K562 (cell line): ENCODE data around the gene CHORDC1. TPM values are rescaled to one million over a fixed set of nuclear protein-coding genes. Genes with fewer than 3 reads are reported as not detected.

Source experiments
- ATAC-seq: fragments of 200-7000 bp; cut with Tn5 transposase; 3 replicates; pipeline ENCODE4 v1.9.1; 2020; ENCODE audit warnings: moderate library complexity
- BruUV-seq: library from RNA; stranded (reverse); fragments of 400-500 nt; replicated peaks from 2 replicates; lab custom pipeline; 2021; lab: Mats Ljungman, UMichigan
- CTCF ChIA-PET: fragments of 300-600 bp; formaldehyde crosslinking; extraction: SDS; loops from one replicate; lab custom pipeline; 2021; ENCODE audit warnings: low intra/inter-chr PET ratio; lab: Yijun Ruan, JAX
- POLR2A ChIA-PET: fragments of 300-600, 350-650 bp; sonication (Branson Sonifier 250); formaldehyde crosslinking; extraction: SDS; loops from one replicate; lab custom pipeline; 2021; ENCODE audit warnings: antibody characterized with exemption, inconsistent platforms; lab: Yijun Ruan, JAX
- DNase-seq, 4 experiments: peaks; one replicate each; pipeline versions ENCODE4 v3.0.0 to v3.0.0-alpha.2; 2011 to 2018; ENCODE audit warnings: low spot score in 3 of 4, mixed read lengths in 3 of 4; ENCODE audit errors: extremely low read depth in 1 of 4
- FAIRE-seq: peaks from 2 replicates; lab custom pipeline; 2011; peaks lifted over from hg19 to GRCh38; lab: Jason Lieb, UNC
- H2AFZ ChIP-seq: 2 replicates; pipeline ENCODE4 v1.6.0; 2011; ENCODE audit warnings: low read depth, low read length, control low read depth, inconsistent platforms
- H3K27ac ChIP-seq: fragments of 200-600 bp; 3 replicates; pipeline ENCODE4 v1.8.0; 2011; ENCODE audit warnings: low read depth, mild to moderate bottlenecking, control low read depth, inconsistent platforms, low read length, moderate library complexity, mixed read lengths; ENCODE audit errors: extremely low read depth
- H3K27me3 ChIP-seq, 2 experiments: fragments of 300-600 bp in 1 of 2; 2 replicates in 1 of 2; 3 replicates in 1 of 2; pipeline versions ENCODE4 v1.6.0 to v1.8.0; 2011; ENCODE audit warnings: inconsistent platforms in 2 of 2, low read length in 2 of 2, mild to moderate bottlenecking in 1 of 2, mixed read lengths in 1 of 2, moderate library complexity in 1 of 2; ENCODE audit not compliant: control insufficient read depth in 2 of 2, insufficient read depth in 2 of 2
- H3K36me3 ChIP-seq: fragments of 300-600 bp; 3 replicates; pipeline ENCODE4 v1.8.0; 2011; ENCODE audit warnings: mild to moderate bottlenecking, low read length, inconsistent platforms; ENCODE audit not compliant: control insufficient read depth, insufficient read depth
- H3K4me1 ChIP-seq, 2 experiments: fragments of 200-600 bp in 1 of 2; replicated peaks in 1 of 2; 2 replicates in 1 of 2; 3 replicates in 1 of 2; pipeline versions ENCODE4 v1.5.1 to v1.8.0; 2011; ENCODE audit warnings: inconsistent platforms in 2 of 2, low read length in 2 of 2, mild to moderate bottlenecking in 1 of 2, mixed read lengths in 1 of 2, moderate library complexity in 1 of 2; ENCODE audit not compliant: control insufficient read depth in 2 of 2, insufficient read depth in 2 of 2
- H3K4me2 ChIP-seq: 2 replicates; pipeline ENCODE4 v1.6.1; 2011; ENCODE audit warnings: low read length, control low read depth, inconsistent platforms, mixed read lengths; ENCODE audit not compliant: insufficient read depth
- H3K4me3 ChIP-seq: fragments of 200-600 bp; sonication (generic), shearing (Covaris generic); 2 replicates; pipeline ENCODE4 v1.5.1; 2016; ENCODE audit warnings: control low read depth, inconsistent platforms
- H3K79me2 ChIP-seq: fragments of 200-600 bp; 3 replicates; pipeline ENCODE4 v1.8.0; 2011; ENCODE audit warnings: low read length, inconsistent platforms; ENCODE audit not compliant: control insufficient read depth, insufficient read depth
- H3K9ac ChIP-seq, 2 experiments: 2 replicates each; pipeline versions ENCODE4 v1.6.0 to v1.6.1; 2011; ENCODE audit warnings: low read depth in 2 of 2, low read length in 2 of 2, control low read depth in 1 of 2, inconsistent platforms in 1 of 2, mild to moderate bottlenecking in 1 of 2, mixed read lengths in 1 of 2; ENCODE audit not compliant: insufficient read depth in 1 of 2
- H3K9me1 ChIP-seq: one replicate; pipeline ENCODE4 v1.6.0; 2011; ENCODE audit warnings: inconsistent platforms, mild to moderate bottlenecking, low read length, moderate library complexity; ENCODE audit not compliant: control insufficient read depth, insufficient read depth
- H3K9me3 ChIP-seq: replicated peaks from 2 replicates; pipeline ENCODE4 v1.5.1; 2011; ENCODE audit warnings: low read depth, low read length, inconsistent platforms; ENCODE audit not compliant: control insufficient read depth, insufficient read depth
- H4K20me1 ChIP-seq: replicated peaks from 2 replicates; pipeline ENCODE4 v1.6.1; 2011; ENCODE audit warnings: low read length, inconsistent platforms, mixed read lengths; ENCODE audit not compliant: control insufficient read depth, insufficient read depth
- CREB3 ChIP-seq: fragments of 450-650 bp; conservative IDR thresholded peaks from 2 replicates; pipeline ENCODE4 v1.6.1; 2016; ENCODE audit warnings: missing genetic modification characterization, low read depth, mild to moderate bottlenecking, missing compliant biosample characterization, moderate library complexity
- GATA2 ChIP-seq: sonication (generic); formaldehyde crosslinking; IDR thresholded peaks from 2 replicates; pipeline ENCODE4 v1.4.0; 2020; ENCODE audit warnings: mild to moderate bottlenecking, missing genetic modification reagents
- HMG20B ChIP-seq: fragments of 250-450 bp; sonication (Bioruptor Pico); IDR thresholded peaks from 2 replicates; pipeline ENCODE4 v1.5.0; 2021; ENCODE audit warnings: mild to moderate bottlenecking
- HMGXB4 ChIP-seq: sonication (generic); formaldehyde crosslinking; IDR thresholded peaks from 2 replicates; pipeline ENCODE4 v1.8.1; 2023; ENCODE audit warnings: mild to moderate bottlenecking, missing genetic modification reagents
- NCOA1 ChIP-seq: fragments of 450-650 bp; IDR thresholded peaks from 2 replicates; pipeline ENCODE4 v1.6.1; 2016; ENCODE audit warnings: low read depth
- POLR3G ChIP-seq: IDR thresholded peaks from 2 replicates; pipeline ENCODE4 v1.6.1; 2011; ENCODE audit not compliant: insufficient read length, insufficient replicate concordance; ENCODE audit errors: extremely low read depth
- SRF ChIP-seq, 2 experiments: fragments of 250-450, 450-650 bp in 1 of 2; sonication (Bioruptor Pico) in 1 of 2; sonication (generic) in 1 of 2; formaldehyde crosslinking; IDR thresholded peaks; 2 replicates each; pipeline versions ENCODE4 v1.5.0 to v1.5.1; 2020 to 2022; ENCODE audit warnings: mild to moderate bottlenecking in 1 of 2, missing genetic modification reagents in 1 of 2
- SRSF3 ChIP-seq: fragments of 200-400 bp; formaldehyde crosslinking; IDR thresholded peaks from 2 replicates; pipeline ENCODE4 v1.6.1; 2016; ENCODE audit warnings: mild to moderate bottlenecking, low read length, moderate library complexity; ENCODE audit not compliant: insufficient read depth
- ZNF41 ChIP-seq: fragments of 250-450 bp; sonication (Bioruptor Pico); conservative IDR thresholded peaks from 2 replicates; pipeline ENCODE4 v1.4.0; 2020; ENCODE audit warnings: mild to moderate bottlenecking
- ZNF431 ChIP-seq: sonication (generic); formaldehyde crosslinking; IDR thresholded peaks from 2 replicates; pipeline ENCODE4 v1.8.0; 2022; ENCODE audit warnings: mild to moderate bottlenecking, missing genetic modification reagents
- ZNF644 ChIP-seq: fragments of 200-800 bp; sonication (Bioruptor generic); IDR thresholded peaks from 2 replicates; pipeline ENCODE4 v1.6.1; 2016; ENCODE audit warnings: low read depth, missing genetic modification characterization, missing compliant biosample characterization
- ZSCAN32 ChIP-seq: fragments of 450-650 bp; formaldehyde crosslinking; IDR thresholded peaks from 2 replicates; pipeline ENCODE4 v1.4.0; 2020; ENCODE audit warnings: mild to moderate bottlenecking, moderate library complexity
- WGBS: fragments of 100-300 bp; shearing (Covaris generic); methylation state at CpG from one replicate; pipeline ENCODE4 v1.1.6; 2016; ENCODE audit warnings: low coverage, mixed read lengths; ENCODE audit not compliant: insufficient coverage; ENCODE audit errors: missing lambda C conversion rate; 5-methylcytosine and 5-hydroxymethylcytosine counted together
- in situ Hi-C: fragments of 300-500 bp; cut with MboI; formaldehyde crosslinking; loops from 4 replicates; pipeline ENCODE4 v1.15.0; 2018; ENCODE audit warnings: inconsistent platforms, mixed read lengths
- intact Hi-C: fragments of 100-400 bp; cut with micrococcal nuclease; formaldehyde crosslinking; loops from 2 replicates; pipeline ENCODE4 v1.14.2; 2022
- polyA plus RNA-seq, 8 experiments: library from polyadenylated mRNA; depleted of rRNA in 4 of 8; stranded (reverse) in 5 of 8; unstranded in 3 of 8; fragments of >200 nt; fragmentation: Nextera tagmentation in 2 of 8; fragmentation: Illumina TruSeq in 1 of 8; extraction: Ambion mirVana in 2 of 8; extraction: Trizol in 1 of 8; gene quantifications; 2 replicates each; pipeline versions ENCODE4 v1.2.1 to v1.2.3, GENCODE V29; 2011 to 2014; ENCODE audit warnings: inconsistent platforms in 1 of 8, missing spikeins in 1 of 8
- total RNA-seq, 7 experiments: library from RNA; depleted of rRNA in 6 of 7; stranded (reverse); fragments of >200 nt in 6 of 7; fragmentation: Illumina TruSeq in 2 of 7; extraction: Trizol in 2 of 7; gene quantifications; 2 replicates each; pipeline versions ENCODE4 v1.2.1 to v1.2.3, GENCODE V29; 2011 to 2021; ENCODE audit warnings: low replicate concordance in 1 of 7
- TF ChIP-seq, protein P1 (sequence below): fragments of 200-800 bp; sonication (Bioruptor generic); IDR thresholded peaks from 2 replicates; pipeline ENCODE4 v1.6.1; 2017; ENCODE audit warnings: missing genetic modification characterization, missing compliant biosample characterization
- TF ChIP-seq, protein P2 (sequence below): sonication (generic); formaldehyde crosslinking; IDR thresholded peaks from 2 replicates; pipeline ENCODE4 v1.8.1; 2023; ENCODE audit warnings: mild to moderate bottlenecking, missing genetic modification reagents, moderate library complexity

The CHORDC1 gene
- total and polyA plus RNA-seq, 9 of the 15 experiments (the other 6 are each of a cell fraction or from before 2014, with no cell fraction given), result 68.7 to 148 (median 112) TPM

- BruUV-seq, result no TSS peak
- H3K4me2 ChIP-seq, result no peak overlapping the region
- FAIRE-seq (no peak), ATAC-seq (no peak), DNase-seq (no peak)
- 0 out of 3 replicates have a peak, but pooled peaks cover 6% of the 10 kb centered on the region for H3K79me2 ChIP-seq
- H3K4me3 ChIP-seq, result no peak overlapping the region
- H3K9me1 ChIP-seq, result no peaks in the 10 kb centered on the region
- in situ Hi-C loops, result no loop called here
- no peaks in the 10 kb centered on the region for H3K36me3 ChIP-seq
- no peak for TF ChIP-seq CREB3
- TF ChIP-seq SRF (CRISPR knock-in tag; IDR thresholded peaks at IDR 0.05), result no peak
- no peak for TF ChIP-seq GATA2
- no peak for TF ChIP-seq HMGXB4 (CRISPR knock-in tag)
- TF ChIP-seq, protein P1, sequence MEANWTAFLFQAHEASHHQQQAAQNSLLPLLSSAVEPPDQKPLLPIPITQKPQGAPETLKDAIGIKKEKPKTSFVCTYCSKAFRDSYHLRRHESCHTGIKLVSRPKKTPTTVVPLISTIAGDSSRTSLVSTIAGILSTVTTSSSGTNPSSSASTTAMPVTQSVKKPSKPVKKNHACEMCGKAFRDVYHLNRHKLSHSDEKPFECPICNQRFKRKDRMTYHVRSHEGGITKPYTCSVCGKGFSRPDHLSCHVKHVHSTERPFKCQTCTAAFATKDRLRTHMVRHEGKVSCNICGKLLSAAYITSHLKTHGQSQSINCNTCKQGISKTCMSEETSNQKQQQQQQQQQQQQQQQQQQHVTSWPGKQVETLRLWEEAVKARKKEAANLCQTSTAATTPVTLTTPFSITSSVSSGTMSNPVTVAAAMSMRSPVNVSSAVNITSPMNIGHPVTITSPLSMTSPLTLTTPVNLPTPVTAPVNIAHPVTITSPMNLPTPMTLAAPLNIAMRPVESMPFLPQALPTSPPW (CRISPR knock-in tag), result no peak
- TF ChIP-seq NCOA1, result no peak
- no peak for TF ChIP-seq POLR3G
- no peak for TF ChIP-seq SRSF3
- TF ChIP-seq ZSCAN32 (CRISPR knock-in tag), result no peak
- TF ChIP-seq ZNF644 (tag), result no peak
- TF ChIP-seq ZNF431 (CRISPR knock-in tag), result no peak
- TF ChIP-seq, protein P2, sequence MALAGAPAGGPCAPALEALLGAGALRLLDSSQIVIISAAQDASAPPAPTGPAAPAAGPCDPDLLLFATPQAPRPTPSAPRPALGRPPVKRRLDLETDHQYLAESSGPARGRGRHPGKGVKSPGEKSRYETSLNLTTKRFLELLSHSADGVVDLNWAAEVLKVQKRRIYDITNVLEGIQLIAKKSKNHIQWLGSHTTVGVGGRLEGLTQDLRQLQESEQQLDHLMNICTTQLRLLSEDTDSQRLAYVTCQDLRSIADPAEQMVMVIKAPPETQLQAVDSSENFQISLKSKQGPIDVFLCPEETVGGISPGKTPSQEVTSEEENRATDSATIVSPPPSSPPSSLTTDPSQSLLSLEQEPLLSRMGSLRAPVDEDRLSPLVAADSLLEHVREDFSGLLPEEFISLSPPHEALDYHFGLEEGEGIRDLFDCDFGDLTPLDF (CRISPR knock-in tag), result no peak
- no peak for TF ChIP-seq ZNF41 (CRISPR knock-in tag)
- no peak for TF ChIP-seq HMG20B (CRISPR knock-in tag)
- 44% methylated on average over 1 of the region's 1 CpG for WGBS
- intact Hi-C loops, result no loop called here
- no peaks in the 10 kb centered on the region for H3K27me3 ChIP-seq
- POLR2A ChIA-PET, result no interaction called here
- no peak overlapping the region for H3K27ac ChIP-seq
- H3K4me1 ChIP-seq, result no peaks in the 10 kb centered on the region
- H3K9ac ChIP-seq, result no peak overlapping the region
- H2AFZ ChIP-seq, result no peak overlapping the region
- CTCF ChIA-PET, result no interaction called here
- no peaks in the 10 kb centered on the region for H3K9me3 ChIP-seq
- H4K20me1 ChIP-seq, result no peaks in the 10 kb centered on the region
These were observed 6.9 kb upstream of the CHORDC1 start for GRCh38 chr11:90229791-90230190.
